CD4-positive, alpha-beta T cell (primary cell): Measurements from ENCODE around the gene TMEM63A. TPM values are rescaled to one million over a fixed set of nuclear protein-coding genes. Genes with fewer than 3 reads are reported as not detected.

ENCODE experiments used
- ATAC-seq: fragments of 200-7000 bp; cut with Tn5 transposase; one replicate; pipeline ENCODE4 v1.10.0; 2022; ENCODE audit warnings: mild to moderate bottlenecking; ENCODE audit not compliant: poor library complexity
- CTCF ChIA-PET: fragments of 350-600 bp; sonication (Branson Sonifier 250); formaldehyde crosslinking; loops from one replicate; lab custom pipeline; 2021; ENCODE audit warnings: antibody characterized with exemption, inconsistent platforms; lab: Charles Lee
- POLR2A ChIA-PET: fragments of 350-600 bp; sonication (Branson Sonifier 250); formaldehyde crosslinking; loops from one replicate; lab custom pipeline; 2021; ENCODE audit warnings: antibody characterized with exemption, inconsistent platforms; lab: Charles Lee
- DNase-seq, 14 experiments: peaks; one replicate each; pipeline ENCODE4 v3.0.0-alpha.2; 2013 to 2020; ENCODE audit warnings: mixed read lengths in 2 of 14
- H3K27ac ChIP-seq, 2 donors: one replicate each; pipeline versions ENCODE4 v1.5.1 to v1.7.0; 2013; ENCODE audit warnings: low read length in 2 of 2, low read depth in 1 of 2, mild to moderate bottlenecking in 1 of 2
- H3K27me3 ChIP-seq, 2 experiments: 1 replicate in 1 of 2; 2 replicates in 1 of 2; pipeline versions ENCODE4 v1.6.1 to v1.7.0; 2013; ENCODE audit warnings: low read length in 2 of 2, control low read depth in 1 of 2, mild to moderate bottlenecking in 1 of 2, moderate library complexity in 1 of 2; ENCODE audit not compliant: insufficient read depth in 2 of 2, control insufficient read depth in 1 of 2
- H3K36me3 ChIP-seq: one replicate; pipeline ENCODE4 v1.6.1; 2013; ENCODE audit warnings: low read length, control low read depth; ENCODE audit not compliant: insufficient read depth
- H3K4me1 ChIP-seq: one replicate; pipeline ENCODE4 v1.6.1; 2013; ENCODE audit warnings: low read length, control low read depth; ENCODE audit not compliant: insufficient read depth
- H3K4me3 ChIP-seq: one replicate; pipeline ENCODE4 v1.5.1; 2013; ENCODE audit warnings: mild to moderate bottlenecking, low read length, moderate library complexity
- H3K9me3 ChIP-seq, 2 experiments: 1 replicate in 1 of 2; 2 replicates in 1 of 2; pipeline versions ENCODE4 v1.6.1 to v1.7.0; 2013; ENCODE audit warnings: low read length in 2 of 2, mild to moderate bottlenecking in 2 of 2, control low read depth in 1 of 2, moderate library complexity in 1 of 2; ENCODE audit not compliant: control insufficient read depth in 1 of 2, insufficient read depth in 1 of 2
- H3K27ac Mint-ChIP-seq: one replicate; pipeline ENCODE4 v1.8.0; 2020; ENCODE audit warnings: mixed read lengths
- H3K27me3 Mint-ChIP-seq: one replicate; pipeline ENCODE4 v1.8.0; 2021; ENCODE audit warnings: mixed read lengths
- H3K36me3 Mint-ChIP-seq: one replicate; pipeline ENCODE4 v1.8.0; 2021; ENCODE audit warnings: low read depth, mixed read lengths
- H3K4me1 Mint-ChIP-seq: one replicate; pipeline ENCODE4 v1.8.0; 2021; ENCODE audit warnings: low read depth, mixed read lengths
- H3K4me3 Mint-ChIP-seq: one replicate; pipeline ENCODE4 v1.8.0; 2020; ENCODE audit warnings: mild to moderate bottlenecking, mixed read lengths
- H3K9me3 Mint-ChIP-seq: one replicate; pipeline ENCODE4 v1.8.0; 2020; ENCODE audit warnings: mixed read lengths
- CTCF ChIP-seq: fragments of 200-600 bp; IDR thresholded peaks from one replicate; pipeline ENCODE4 v1.8.0; 2022; ENCODE audit warnings: antibody characterized with exemption, mild to moderate bottlenecking
- intact Hi-C, 2 experiments: fragments of 100-400 bp; cut with DNase I in 1 of 2; cut with micrococcal nuclease in 1 of 2; formaldehyde crosslinking; loops; one replicate each; pipeline versions ENCODE4 v1.15.1 to v1.9.0; 2023 to 2025; cut with DNase I, micrococcal nuclease
- total RNA-seq, 174 experiments: library from RNA in 2 of 174; stranded (reverse) in 2 of 174; gene quantifications; one replicate each; pipeline ENCODE4 v1.2.3 and lab custom pipeline; 2021 to 2026

TMEM63A gene
- total RNA-seq, 2 experiments from 2014 or later = 199 to 204 TPM

GRCh38 chr1:225848030-225848955 lies 33.9 kb downstream of the TMEM63A start:
- H3K27ac ChIP-seq = peak overlapping the region; percentile 46 to 61
- ChIA-PET POLR2A (interaction anchor here (0.7 to 2.9 kb wide), 8 partner anchors 9 to 76 kb away, joined by 3 to 12 read pairs (median 5); partner anchors contain the start of genes PYCR2, SRP9 and TMEM63A), CTCF (no interaction called here)
- H3K27me3 Mint-ChIP-seq = no peaks in the 10 kb centered on the region
- H3K4me1 ChIP-seq = peaks cover 46% of the 10 kb centered on the region
- H3K27ac Mint-ChIP-seq = peak overlapping the region; percentile 96
- peaks cover 67% of the 10 kb centered on the region for H3K36me3 Mint-ChIP-seq
- DNase-seq (peak in 5 of 14 experiments; percentile 24 to 56 (median 39)), ATAC-seq (peak; percentile 80)
- H3K4me3 ChIP-seq = no peak overlapping the region
- H3K27me3 ChIP-seq = no peaks in the 10 kb centered on the region
- H3K36me3 ChIP-seq = peaks cover 76% of the 10 kb centered on the region
- intact Hi-C loops = loop anchor here in 1 of 2 experiments (10.0 kb wide), 1 partner anchor 293 kb away; no protein-coding TSS in a partner anchor
- H3K4me3 Mint-ChIP-seq = peak overlapping the region; percentile 22
- peaks cover 55% of the 10 kb centered on the region for H3K4me1 Mint-ChIP-seq
- H3K9me3 ChIP-seq = no peaks in the 10 kb centered on the region
- no peak for TF ChIP-seq CTCF
- no peaks in the 10 kb centered on the region for H3K9me3 Mint-ChIP-seq

- DNase-seq (no peak), ATAC-seq (no peak)
- peaks cover 60% of the 10 kb centered on the region for H3K36me3 Mint-ChIP-seq
- peaks cover 60% of the 10 kb centered on the region for H3K4me1 Mint-ChIP-seq
- no peak overlapping the region for H3K4me3 Mint-ChIP-seq
- Histone ChIP-seq H3K4me3 (no peak overlapping the region), H3K9me3 (no peaks in the 10 kb centered on the region), H3K4me1 (peaks cover 39% of the 10 kb centered on the region), H3K27me3 (no peaks in the 10 kb centered on the region), H3K36me3 (peaks cover 69% of the 10 kb centered on the region), H3K27ac (peak overlapping the region; percentile 46 to 61)
- CTCF ChIA-PET = no interaction called here
- H3K9me3 Mint-ChIP-seq = no peaks in the 10 kb centered on the region
- POLR2A ChIA-PET = interaction anchor here (0.7 to 2.9 kb wide), 6 partner anchors 8 to 70 kb away, joined by 3 to 12 read pairs (median 6); partner anchors contain the start of genes SRP9 and TMEM63A
- no peak for TF ChIP-seq CTCF
- H3K27me3 Mint-ChIP-seq = no peaks in the 10 kb centered on the region
- intact Hi-C loops = loop anchor here in 1 of 2 experiments (10.0 kb wide), 1 partner anchor 293 kb away; no protein-coding TSS in a partner anchor
- H3K27ac Mint-ChIP-seq = peak overlapping the region; percentile 96
Measured at GRCh38 chr1:225847610-225848009, 34.6 kb downstream of the TMEM63A start.
